Measurements from ENCODE around the gene LYST. TPM values are rescaled to one million over a fixed set of nuclear protein-coding genes. Genes with fewer than 3 reads are reported as not detected.

Gene LYST
- total and polyA plus RNA-seq, 4 donors, result 4.1 to 63.3 (median 26.8) TPM

- DNase-seq (no peak), ATAC-seq (ENCODE audit: low FRiP score) (no peak)
- Histone ChIP-seq H3K27me3 (ENCODE audit: control insufficient read depth in 1 of 2, insufficient read depth in 2 of 2, low read length in 1 of 2) (no peaks in the 10 kb centered on the region), H3K4me1 (ENCODE audit: control insufficient read depth in 1 of 2, insufficient read depth in 2 of 2, low read length in 2 of 2) (no peaks in the 10 kb centered on the region), H3K27ac (ENCODE audit: low read depth in 1 of 2, low read length in 2 of 2) (no peak overlapping the region), H3K36me3 (ENCODE audit: control insufficient read depth in 1 of 2, insufficient read depth in 2 of 2, low read length in 1 of 2) (no peaks in the 10 kb centered on the region), H3K4me3 (ENCODE audit: low read length in 2 of 2) (no peak overlapping the region), H3K9me3 (ENCODE audit: control insufficient read depth, low read length) (no peaks in the 10 kb centered on the region)
- intact Hi-C loops (cut with DNase I), result no loop called here
- 94% methylated on average over 5 of the region's 5 CpGs for WGBS, 2 donors
These were observed 15.4 kb upstream of the LYST start for GRCh38 chr1:235881930-235882700.

- no peak overlapping the region for H3K4me3 ChIP-seq (ENCODE audit: low read length in 2 of 2)
- 78 to 85% methylated on average over 6 of the region's 6 CpGs for WGBS, 2 donors
- H3K36me3 ChIP-seq (ENCODE audit: control insufficient read depth in 1 of 2, insufficient read depth in 2 of 2, low read length in 1 of 2), result no peaks in the 10 kb centered on the region
- no peak overlapping the region for H3K27ac ChIP-seq (ENCODE audit: low read depth in 1 of 2, low read length in 2 of 2)
- H3K4me1 ChIP-seq (ENCODE audit: control insufficient read depth in 1 of 2, insufficient read depth in 2 of 2, low read length in 2 of 2), result no peaks in the 10 kb centered on the region
- no peaks in the 10 kb centered on the region for H3K9me3 ChIP-seq (ENCODE audit: control insufficient read depth, low read length)
- no peak for DNase-seq
- intact Hi-C loops (cut with DNase I), result no loop called here
- no peaks in the 10 kb centered on the region for H3K27me3 ChIP-seq (ENCODE audit: control insufficient read depth in 1 of 2, insufficient read depth in 2 of 2, low read length in 1 of 2)
- ATAC-seq (ENCODE audit: low FRiP score), result no peak
These were observed 11.5 kb upstream of the LYST start for GRCh38 chr1:235878082-235878811.

GRCh38 chr1:235876402-235876841 is 9.7 kb upstream of the LYST start:
- intact Hi-C loops (cut with DNase I), result no loop called here
- H3K36me3 ChIP-seq (ENCODE audit: control insufficient read depth in 1 of 2, insufficient read depth in 2 of 2, low read length in 1 of 2), result no peaks in the 10 kb centered on the region
- H3K9me3 ChIP-seq (ENCODE audit: control insufficient read depth, low read length), result no peaks in the 10 kb centered on the region
- no peaks in the 10 kb centered on the region for H3K4me1 ChIP-seq (ENCODE audit: control insufficient read depth in 1 of 2, insufficient read depth in 2 of 2, low read length in 2 of 2)
- no peak overlapping the region for H3K4me3 ChIP-seq (ENCODE audit: low read length in 2 of 2)
- H3K27ac ChIP-seq (ENCODE audit: low read depth in 1 of 2, low read length in 2 of 2), result no peak overlapping the region
- no peaks in the 10 kb centered on the region for H3K27me3 ChIP-seq (ENCODE audit: control insufficient read depth in 1 of 2, insufficient read depth in 2 of 2, low read length in 1 of 2)
- DNase-seq (no peak), ATAC-seq (ENCODE audit: low FRiP score) (no peak)
- WGBS, 2 donors, result 79 to 86% methylated on average over 2 of the region's 2 CpGs

GRCh38 chr1:235875036-235875597 is 8.4 kb upstream of the LYST start:
- DNase-seq (no peak), ATAC-seq (ENCODE audit: low FRiP score) (no peak)
- Histone ChIP-seq H3K9me3 (ENCODE audit: control insufficient read depth, low read length) (no peaks in the 10 kb centered on the region), H3K36me3 (ENCODE audit: control insufficient read depth in 1 of 2, insufficient read depth in 2 of 2, low read length in 1 of 2) (no peaks in the 10 kb centered on the region), H3K27ac (ENCODE audit: low read depth in 1 of 2, low read length in 2 of 2) (no peak overlapping the region), H3K4me1 (ENCODE audit: control insufficient read depth in 1 of 2, insufficient read depth in 2 of 2, low read length in 2 of 2) (no peaks in the 10 kb centered on the region), H3K27me3 (ENCODE audit: control insufficient read depth in 1 of 2, insufficient read depth in 2 of 2, low read length in 1 of 2) (no peaks in the 10 kb centered on the region), H3K4me3 (ENCODE audit: low read length in 2 of 2) (no peak overlapping the region)
- 79 to 81% methylated on average over 4 of the region's 4 CpGs for WGBS, 2 donors
- intact Hi-C loops (cut with DNase I), result no loop called here

GRCh38 chr1:235874261-235874660 is 7.6 kb upstream of the LYST start:
- no peak overlapping the region for H3K27ac ChIP-seq (ENCODE audit: low read depth in 1 of 2, low read length in 2 of 2)

GRCh38 chr1:235873571-235873970 is 6.9 kb upstream of the LYST start:
- ATAC-seq (ENCODE audit: low FRiP score) (no peak), DNase-seq (no peak)
- intact Hi-C loops (cut with DNase I), result no loop called here
- no peak overlapping the region for H3K27ac ChIP-seq (ENCODE audit: low read depth in 1 of 2, low read length in 2 of 2)
- no peak overlapping the region for H3K4me3 ChIP-seq (ENCODE audit: low read length in 2 of 2)
- 93 to 95% methylated on average over 2 of the region's 2 CpGs for WGBS, 2 donors
- H3K36me3 ChIP-seq (ENCODE audit: control insufficient read depth in 1 of 2, insufficient read depth in 2 of 2, low read length in 1 of 2), result no peaks in the 10 kb centered on the region
- H3K9me3 ChIP-seq (ENCODE audit: control insufficient read depth, low read length), result no peaks in the 10 kb centered on the region
- H3K4me1 ChIP-seq (ENCODE audit: control insufficient read depth in 1 of 2, insufficient read depth in 2 of 2, low read length in 2 of 2), result no peaks in the 10 kb centered on the region
- no peaks in the 10 kb centered on the region for H3K27me3 ChIP-seq (ENCODE audit: control insufficient read depth in 1 of 2, insufficient read depth in 2 of 2, low read length in 1 of 2)

More at GRCh38 chr1:235874261-235874660, 7.6 kb upstream of the LYST start:
- no peak for DNase-seq
- no peak for ATAC-seq (ENCODE audit: low FRiP score)
- H3K36me3 ChIP-seq (ENCODE audit: control insufficient read depth in 1 of 2, insufficient read depth in 2 of 2, low read length in 1 of 2), result no peaks in the 10 kb centered on the region
- no peaks in the 10 kb centered on the region for H3K27me3 ChIP-seq (ENCODE audit: control insufficient read depth in 1 of 2, insufficient read depth in 2 of 2, low read length in 1 of 2)
- no peak overlapping the region for H3K4me3 ChIP-seq (ENCODE audit: low read length in 2 of 2)
- no peaks in the 10 kb centered on the region for H3K4me1 ChIP-seq (ENCODE audit: control insufficient read depth in 1 of 2, insufficient read depth in 2 of 2, low read length in 2 of 2)
- 37 to 53% methylated on average over 4 of the region's 4 CpGs for WGBS, 2 donors
- H3K9me3 ChIP-seq (ENCODE audit: control insufficient read depth, low read length), result no peaks in the 10 kb centered on the region
- intact Hi-C loops (cut with DNase I), result no loop called here

GRCh38 chr1:235873045-235873444 is 6.3 kb upstream of the LYST start:
- no peaks in the 10 kb centered on the region for H3K36me3 ChIP-seq (ENCODE audit: control insufficient read depth in 1 of 2, insufficient read depth in 2 of 2, low read length in 1 of 2)
- H3K9me3 ChIP-seq (ENCODE audit: control insufficient read depth, low read length), result no peaks in the 10 kb centered on the region
- H3K4me1 ChIP-seq (ENCODE audit: control insufficient read depth in 1 of 2, insufficient read depth in 2 of 2, low read length in 2 of 2), result no peaks in the 10 kb centered on the region
- intact Hi-C loops (cut with DNase I), result no loop called here
- no peaks in the 10 kb centered on the region for H3K27me3 ChIP-seq (ENCODE audit: control insufficient read depth in 1 of 2, insufficient read depth in 2 of 2, low read length in 1 of 2)
- DNase-seq, result no peak
- no peak overlapping the region for H3K27ac ChIP-seq (ENCODE audit: low read depth in 1 of 2, low read length in 2 of 2)
- 78 to 86% methylated on average over 1 of the region's 1 CpG for WGBS, 2 donors
- no peak for ATAC-seq (ENCODE audit: low FRiP score)
- H3K4me3 ChIP-seq (ENCODE audit: low read length in 2 of 2), result no peak overlapping the region

GRCh38 chr1:235872270-235872669 is 5.6 kb upstream of the LYST start:
- 88 to 89% methylated on average over 6 of the region's 6 CpGs for WGBS, 2 donors
- Histone ChIP-seq H3K36me3 (ENCODE audit: control insufficient read depth in 1 of 2, insufficient read depth in 2 of 2, low read length in 1 of 2) (no peaks in the 10 kb centered on the region), H3K9me3 (ENCODE audit: control insufficient read depth, low read length) (no peaks in the 10 kb centered on the region), H3K4me3 (ENCODE audit: low read length in 2 of 2) (no peak overlapping the region), H3K4me1 (ENCODE audit: control insufficient read depth in 1 of 2, insufficient read depth in 2 of 2, low read length in 2 of 2) (no peaks in the 10 kb centered on the region), H3K27ac (ENCODE audit: low read depth in 1 of 2, low read length in 2 of 2) (no peak overlapping the region), H3K27me3 (ENCODE audit: control insufficient read depth in 1 of 2, insufficient read depth in 2 of 2, low read length in 1 of 2) (no peaks in the 10 kb centered on the region)
- no peak for DNase-seq
- intact Hi-C loops (cut with DNase I), result no loop called here
- ATAC-seq (ENCODE audit: low FRiP score), result no peak
